ENCODE data around the gene CAPN1. TPM values are rescaled to one million over a fixed set of nuclear protein-coding genes. Genes with fewer than 3 reads are reported as not detected.

Gene CAPN1
- total and polyA plus RNA-seq, 2 of the 4 experiments (the other 2 are of a cell fraction) = 110 to 182 TPM

- Histone ChIP-seq H3K27ac (ENCODE audit: insufficient read depth, low read length) (no peak overlapping the region), H2BK20ac (ENCODE audit: low read depth, low read length) (no peak overlapping the region), H4K5ac (ENCODE audit: low read depth, low read length) (no peak overlapping the region), H3K36me3 (ENCODE audit: control insufficient read depth, insufficient read depth, low read length) (no peaks in the 10 kb centered on the region), H3K9me3 (ENCODE audit: control insufficient read depth, insufficient read depth, low read length) (peaks cover 3% of the 10 kb centered on the region; the same call in 1 of the 2 replicates), H3K4me1 (ENCODE audit: control insufficient read depth, insufficient read depth, low read length) (peaks cover 2% of the 10 kb centered on the region), H2BK15ac (ENCODE audit: low read depth, low read length) (no peak overlapping the region), H4K20me1 (ENCODE audit: insufficient read depth, low read length) (no peaks in the 10 kb centered on the region), H3K4me3 (ENCODE audit: insufficient read depth, low read depth, low read length) (no peak overlapping the region), H3K56ac (ENCODE audit: extremely low read depth, insufficient read depth, low read length) (no peak overlapping the region), H3K4ac (ENCODE audit: low read depth, low read length) (no peak overlapping the region), H3K27me3 (ENCODE audit: control insufficient read depth, insufficient read depth, low read length) (no peaks in the 10 kb centered on the region), H3K23ac (ENCODE audit: low read depth, low read length) (no peak overlapping the region), H3K9me1 (ENCODE audit: insufficient read depth, low read length) (no peaks in the 10 kb centered on the region), H3K9ac (ENCODE audit: low read depth, low read length) (no peak overlapping the region), H2BK5ac (ENCODE audit: low read depth, low read length, poor library complexity, severe bottlenecking) (no peak overlapping the region), H3K4me2 (ENCODE audit: low read depth, low read length) (no peak overlapping the region), H2AFZ (replicated peaks; ENCODE audit: low read length, poor library complexity) (no peak overlapping the region), H3K14ac (replicated peaks; ENCODE audit: low read depth, low read length) (no peak overlapping the region), H4K91ac (ENCODE audit: insufficient read depth, low read depth, low read length) (no peak overlapping the region), H3K18ac (ENCODE audit: low read depth, low read length) (no peak overlapping the region), H2BK120ac (ENCODE audit: low read depth, low read length) (no peak overlapping the region), H4K8ac (ENCODE audit: low read depth in 2 of 2, low read length in 2 of 2) (no peak overlapping the region), H3K79me1 (ENCODE audit: low read depth in 1 of 2, low read length in 2 of 2) (no peaks in the 10 kb centered on the region), H2AK9ac (replicated peaks; ENCODE audit: low read depth, low read length, poor library complexity) (no peak overlapping the region), H2AK5ac (ENCODE audit: low read depth, low read length) (no peak overlapping the region)
- TF ChIP-seq FOS (IDR thresholded peaks at IDR 0.05; ENCODE audit: low read depth, low read length) (no peak), NFE2L2 (IDR thresholded peaks at IDR 0.05; ENCODE audit: low read depth, low read length) (no peak), SMC3 (IDR thresholded peaks at IDR 0.05; ENCODE audit: low read depth, low read length) (no peak), BHLHE40 (IDR thresholded peaks at IDR 0.05; ENCODE audit: low read depth, low read length) (no peak)
- ATAC-seq (ENCODE audit: low read depth) = no peak
- 100% methylated on average over 1 of the region's 2 CpGs; no CpG with 5 or more reads in 1 of the 2 experiments for WGBS, 2 experiments (ENCODE audit: extremely low coverage in 2 of 2, insufficient read length in 1 of 2)
- BruUV-seq (replicated peaks) = no TSS peak
- intact Hi-C loops (cut with micrococcal nuclease) (no loop called here), dilution Hi-C loops (cut with HindIII; ENCODE audit: low sequenced_read_pairs, unreplicated experiment) (no loop called here), in situ Hi-C loops (cut with MboI; ENCODE audit: low sequenced_read_pairs) (no loop called here)
- ChIA-PET CTCF (interaction anchor here (0.7 kb wide), 1 partner anchor 13 kb away, joined by 3 read pairs; no protein-coding TSS in a partner anchor), POLR2A (ENCODE audit: unreplicated experiment) (no interaction called here)
- DNase-seq = no peak
Observed at GRCh38 chr11:65152122-65152521, 29.6 kb upstream of the CAPN1 start.
